Measurements from ENCODE around the gene BCL2L15.
A peak's percentile ranks its signal among the peaks of the same experiment; 100 is the strongest.
"Not testable (repeated sequence)": the region's sequence is repeated elsewhere in the genome, so short reads cannot be mapped to it uniquely, and the experiment has no call there.

The BCL2L15 gene

DNA sequence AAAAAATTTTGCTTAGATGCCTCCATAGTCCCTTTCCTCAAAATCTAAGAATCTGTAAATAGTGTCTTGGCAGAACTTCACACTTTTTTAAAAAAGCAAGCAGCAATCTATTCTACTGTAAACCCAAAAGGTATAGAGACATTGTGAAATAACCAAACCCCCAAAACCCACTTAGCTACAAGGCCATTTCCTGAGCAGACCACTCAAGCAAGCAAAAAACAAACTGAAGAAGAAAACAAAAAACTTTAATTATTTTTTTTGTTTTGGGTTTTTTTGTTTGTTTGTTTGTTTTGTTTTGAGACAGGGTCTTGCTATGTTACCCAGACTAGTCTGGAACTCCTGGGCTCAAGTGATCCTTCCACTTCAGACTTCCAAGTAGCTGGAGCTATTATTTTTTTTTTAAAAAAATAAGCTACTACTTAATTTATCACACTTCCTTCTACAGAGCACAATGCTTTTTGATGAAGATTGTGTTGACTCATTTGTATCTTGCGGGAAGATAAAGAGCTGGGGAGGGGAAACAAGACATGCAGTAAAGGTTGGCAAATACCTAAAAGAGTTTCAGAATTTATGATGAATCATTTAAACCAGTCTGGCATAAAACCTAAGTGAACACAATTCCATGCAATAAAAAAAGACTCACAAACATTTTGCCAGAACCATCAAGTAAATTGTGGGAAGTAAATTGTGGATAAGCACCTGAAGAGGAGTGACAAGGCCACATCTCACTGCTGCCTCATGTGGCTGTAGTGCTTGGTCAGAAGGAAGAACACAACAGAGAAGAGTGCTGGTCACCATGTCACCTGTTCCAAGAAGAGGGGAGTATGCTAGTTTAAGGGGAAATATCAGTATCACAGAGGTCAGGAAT is 13.1 kb downstream of the BCL2L15 start:
- peak; percentile 43 for DNase-seq (ENCODE audit: low read depth, low spot score)
- H3K27ac ChIP-seq = peak overlapping the region; percentile 16

DNA sequence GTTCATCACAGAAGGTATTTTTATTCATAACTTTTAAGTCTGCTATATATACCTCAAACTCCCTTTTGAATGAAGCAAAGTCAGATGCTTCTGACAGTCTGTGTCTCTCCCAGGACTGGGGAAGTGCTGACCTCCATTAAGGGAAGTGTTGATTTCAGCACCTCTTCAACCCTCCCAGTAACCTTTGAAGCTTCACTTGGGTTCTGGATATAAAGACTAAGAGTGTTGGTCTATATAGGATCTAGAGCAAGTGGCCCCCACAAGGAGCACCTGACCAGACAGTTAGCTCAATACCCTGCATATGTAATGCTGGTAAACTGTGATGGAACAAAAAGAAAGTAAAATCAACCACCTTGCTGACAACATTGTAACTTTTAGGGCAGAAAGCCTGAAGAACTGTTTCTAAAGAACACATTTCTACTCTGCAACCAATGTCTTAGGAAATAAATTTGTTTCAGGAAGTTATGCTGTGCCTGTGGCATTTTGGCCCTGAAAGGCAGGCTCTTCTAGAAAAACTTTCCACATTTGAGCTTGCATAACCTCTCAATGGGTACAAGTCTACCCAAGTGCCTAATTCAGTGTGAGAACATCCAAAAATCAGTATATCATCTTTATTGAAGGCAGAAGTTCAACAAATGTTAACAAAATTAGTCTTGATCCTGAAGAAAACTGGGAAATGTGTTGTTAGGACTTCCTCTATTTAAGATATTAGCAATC is 15.0 kb downstream of the BCL2L15 start:
- H3K27ac ChIP-seq = no peak overlapping the region
- no peak for DNase-seq (ENCODE audit: low read depth, low spot score)

DNA sequence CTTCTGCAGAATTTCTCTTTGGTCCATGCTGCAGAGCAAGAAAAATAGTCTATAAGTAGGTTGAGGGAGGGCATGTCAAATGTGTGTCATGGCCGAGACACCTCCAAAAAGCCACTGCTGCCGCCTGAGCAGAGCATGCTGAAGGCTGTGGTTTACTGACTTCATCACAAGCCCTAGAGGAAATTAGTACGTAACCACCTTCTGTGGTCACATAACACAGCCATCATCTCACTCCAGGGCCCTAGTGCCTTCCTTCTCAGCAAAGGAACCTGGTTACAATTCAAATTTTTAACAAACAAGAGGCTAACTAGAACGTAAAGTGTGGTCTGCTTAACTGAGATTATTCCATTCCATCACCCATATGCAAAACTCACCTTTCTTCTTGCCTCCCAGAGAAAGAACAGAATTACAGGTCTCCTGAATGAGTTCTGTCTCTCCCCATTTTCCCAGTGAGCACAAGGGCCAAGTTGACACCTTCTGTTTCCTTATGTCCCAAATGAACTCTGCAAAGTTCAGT is 15.7 kb downstream of the BCL2L15 start, which contains the start of gene PTPN22:
PTPN22 (minus strand) TSS at position 116 of the 517 bp plus-strand sequence.
- DNase-seq (ENCODE audit: low read depth, low spot score) = peak; percentile 33
- H3K27ac ChIP-seq = no peak within 1 kb of the TSS

DNA sequence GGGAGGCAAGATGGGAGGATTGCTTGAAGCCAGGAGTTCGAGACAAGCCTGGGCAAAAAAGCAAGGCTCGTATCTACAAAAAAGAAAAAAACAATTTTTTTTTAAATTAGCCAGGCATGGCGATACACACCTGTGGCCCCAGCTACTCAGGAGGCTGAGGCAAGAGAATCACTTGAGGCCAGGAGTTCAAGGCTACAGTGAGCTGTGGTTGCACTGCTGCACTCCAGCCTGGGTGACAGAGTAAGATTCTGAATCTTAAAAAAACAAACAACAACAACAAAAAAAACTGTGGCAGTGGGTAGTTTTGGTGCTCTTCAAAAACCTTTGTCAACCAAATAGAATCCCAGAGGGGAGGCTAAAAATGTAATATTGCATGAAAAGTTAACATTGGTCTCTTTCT is 16.6 kb downstream of the BCL2L15 start:
- DNase-seq (ENCODE audit: low read depth, low spot score) = no peak
- no peak overlapping the region for H3K27ac ChIP-seq

DNA sequence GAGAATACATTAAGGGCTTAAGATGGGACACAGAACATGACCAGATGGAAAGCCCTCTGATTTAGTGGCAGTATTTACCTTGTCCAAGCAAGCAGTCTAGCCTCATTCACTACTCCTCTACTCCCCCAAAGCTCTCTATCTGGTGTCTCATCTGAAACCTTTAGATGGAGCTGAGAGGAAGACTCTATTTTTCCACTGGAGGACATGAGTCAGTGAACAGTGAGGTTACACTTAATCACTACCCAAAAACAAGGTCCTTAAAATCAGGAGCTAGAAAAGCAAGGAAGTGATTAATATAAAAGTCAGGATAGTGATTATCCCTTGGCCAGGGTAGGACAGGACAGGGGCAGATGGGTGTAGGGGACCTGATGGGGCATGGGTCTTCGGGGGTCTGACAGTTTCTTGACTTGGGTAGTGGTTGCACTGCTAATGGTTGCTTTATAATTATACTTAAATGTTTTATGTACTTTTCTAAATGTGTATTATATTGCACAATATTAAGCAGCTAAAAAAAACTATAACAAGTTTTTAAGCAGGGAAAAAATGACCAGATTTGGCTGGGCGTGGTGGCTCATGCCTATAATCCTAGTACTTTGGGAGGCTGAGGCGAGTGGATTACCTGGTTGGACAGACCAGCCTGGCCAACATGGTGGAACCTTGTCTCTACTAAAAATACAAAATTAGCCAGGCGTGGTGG is 18.8 kb downstream of the BCL2L15 start:
- H3K27ac ChIP-seq = peak overlapping the region; percentile 48
- no peak for DNase-seq (ENCODE audit: low read depth, low spot score)

DNA sequence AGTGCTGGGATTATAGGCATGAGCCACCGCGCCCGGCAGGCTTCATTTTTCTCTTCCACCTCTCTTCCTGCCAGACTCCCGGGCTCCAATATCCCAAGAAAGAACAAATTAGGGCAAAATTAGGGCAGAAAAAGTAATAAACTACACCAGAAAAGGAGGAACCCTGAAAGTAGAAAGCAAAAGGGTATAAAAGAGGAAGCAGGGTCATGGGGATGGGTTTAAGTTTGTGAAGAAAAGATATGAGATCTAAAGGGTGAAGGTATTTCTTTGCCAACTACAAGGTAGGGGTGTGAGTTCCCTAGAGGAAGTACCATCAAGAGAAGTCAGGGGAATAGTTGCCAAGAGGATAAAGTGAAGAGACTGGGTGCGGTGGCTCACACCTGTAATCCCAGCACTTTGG is 25.7 kb downstream of the BCL2L15 start:
- H3K27ac ChIP-seq = peak overlapping the region; percentile 71

DNA sequence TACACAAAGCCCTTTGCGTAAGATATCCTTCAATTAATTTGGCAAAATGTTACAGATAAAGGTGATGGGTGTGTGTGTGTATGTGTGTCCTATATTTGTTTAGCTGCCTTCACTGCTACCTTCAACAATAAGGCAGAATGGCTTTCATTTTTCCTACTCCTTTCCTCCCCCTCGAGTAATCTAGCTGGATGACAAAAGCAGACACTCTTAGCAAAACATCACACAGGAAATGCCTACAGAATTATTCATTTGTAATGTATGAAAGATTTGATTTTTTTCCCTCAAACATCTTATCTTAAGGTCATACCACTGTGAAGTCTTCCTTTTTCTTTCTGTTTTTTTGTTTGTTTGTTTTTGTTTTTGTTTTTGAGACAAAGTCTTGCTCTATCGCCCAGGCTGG is 26.5 kb downstream of the BCL2L15 start:
- peak overlapping the region; percentile 71 for H3K27ac ChIP-seq
- DNase-seq (ENCODE audit: low read depth, low spot score) = no peak

More for the DNA sequence above, 25.7 kb downstream of the BCL2L15 start:
- no peak for DNase-seq (ENCODE audit: low read depth, low spot score)

DNA sequence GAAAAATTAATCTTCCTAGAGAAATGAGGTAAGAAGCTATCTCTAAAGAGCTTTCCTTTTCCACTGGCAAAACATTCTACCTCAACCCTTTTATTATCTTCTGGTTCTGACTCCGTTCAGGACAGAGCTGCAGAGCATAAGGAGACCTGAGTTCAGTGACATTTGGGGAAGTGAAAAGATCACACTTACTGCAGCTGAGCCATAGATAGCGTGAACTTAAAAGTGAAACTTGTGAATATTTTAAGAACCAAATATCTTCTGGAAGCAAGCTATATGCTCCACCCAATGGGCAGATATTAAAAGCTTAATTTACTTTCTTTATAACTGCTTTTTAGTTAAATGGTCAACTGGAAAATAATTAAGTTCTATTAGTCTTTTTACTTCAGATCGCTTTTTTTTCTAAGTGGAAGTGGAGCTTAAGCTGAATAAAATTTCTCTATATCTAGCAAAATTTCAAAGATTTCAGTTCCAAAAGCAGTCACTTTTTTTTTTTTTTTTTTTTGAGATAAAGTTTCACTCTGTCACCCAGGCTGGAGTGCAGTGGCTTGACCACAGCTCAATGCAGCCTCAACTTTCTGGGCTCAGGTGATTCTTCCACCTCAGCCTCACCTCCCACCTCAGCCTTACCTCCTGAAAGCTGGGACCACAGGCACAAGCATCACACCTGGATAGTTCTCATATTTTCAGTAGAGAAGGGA is 27.8 kb downstream of the BCL2L15 start:
- H3K27ac ChIP-seq = no peak overlapping the region

DNA sequence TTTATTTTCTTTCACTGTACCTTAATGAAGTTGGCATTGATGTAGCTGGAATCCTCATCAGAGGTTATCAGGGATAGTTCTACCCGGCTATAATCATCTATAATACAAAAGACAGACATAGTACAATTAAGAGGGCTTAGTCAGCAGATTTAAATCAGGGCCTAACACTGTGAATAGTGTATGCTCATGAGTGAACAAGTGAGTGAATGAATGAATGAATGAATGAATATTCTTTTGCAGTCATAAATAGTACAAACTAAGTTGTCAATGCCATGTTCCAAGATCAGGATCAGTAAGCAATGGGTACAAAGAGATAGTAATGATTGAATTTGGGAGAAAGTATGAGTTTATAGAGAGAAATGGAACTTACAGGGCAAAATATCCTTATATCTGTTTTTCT is 28.4 kb downstream of the BCL2L15 start:
- H3K27ac ChIP-seq = no peak overlapping the region
- DNase-seq (ENCODE audit: low read depth, low spot score) = no peak

More for the DNA sequence above, 27.8 kb downstream of the BCL2L15 start:
- no peak for DNase-seq (ENCODE audit: low read depth, low spot score)

DNA sequence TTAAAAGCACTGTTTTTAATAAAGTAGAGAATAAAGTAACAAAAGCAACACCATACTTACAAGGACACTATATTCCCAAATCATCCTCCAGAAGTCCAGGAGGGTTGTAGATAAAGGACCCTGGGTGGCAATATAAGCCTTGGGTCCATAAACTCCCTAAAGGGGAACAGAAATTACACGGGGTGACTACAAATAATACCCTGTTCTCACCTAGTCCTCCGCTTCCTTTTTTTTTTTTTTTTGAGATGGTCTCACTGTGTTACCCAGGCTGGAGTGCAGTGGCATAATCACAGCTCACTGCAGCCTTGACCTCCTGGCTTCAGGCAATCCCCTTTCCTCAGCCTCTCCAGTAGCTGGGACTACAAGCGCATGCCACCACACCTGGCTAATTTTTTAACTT is 29.0 kb downstream of the BCL2L15 start:
- H3K27ac ChIP-seq = no peak overlapping the region
- no peak for DNase-seq (ENCODE audit: low read depth, low spot score)

DNA sequence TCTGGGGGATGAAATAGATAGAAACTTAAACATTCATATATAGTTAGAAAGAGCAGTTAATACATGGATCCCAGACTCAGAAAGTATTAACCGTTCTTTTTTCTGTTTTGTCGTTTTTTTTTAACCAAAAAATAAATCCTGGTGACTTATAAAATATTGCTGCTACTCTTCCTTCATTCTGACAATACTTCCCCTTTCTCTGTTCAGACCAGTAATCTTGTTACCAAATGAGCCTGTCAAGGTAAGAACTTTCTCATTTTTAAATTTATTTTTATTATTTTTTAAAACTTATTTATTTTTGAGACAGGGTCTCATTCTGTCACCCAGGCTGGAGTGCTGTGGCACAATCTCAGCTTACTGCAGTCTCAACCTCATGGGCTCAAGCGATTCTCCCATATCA is 29.6 kb downstream of the BCL2L15 start:
- H3K27ac ChIP-seq = no peak overlapping the region
- DNase-seq (ENCODE audit: low read depth, low spot score) = no peak

DNA sequence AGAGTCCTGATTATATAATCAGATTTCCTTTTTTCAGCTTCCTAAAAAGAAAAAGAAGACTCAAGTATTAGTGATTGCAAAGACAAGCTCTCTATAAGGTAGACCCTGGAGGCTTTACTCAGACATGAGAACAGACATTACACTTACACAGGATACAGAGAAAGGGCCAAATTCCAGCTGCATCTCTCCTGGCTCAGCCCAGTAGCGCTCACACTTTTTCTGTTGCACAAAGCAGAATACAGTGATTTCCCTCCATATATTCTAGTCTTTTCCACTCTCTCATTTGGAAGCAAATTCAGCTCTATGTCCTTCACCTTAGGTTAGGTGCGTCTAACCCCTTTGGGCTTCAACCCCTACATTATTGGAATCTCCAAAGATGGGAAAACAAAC is 31.0 kb downstream of the BCL2L15 start:
- H3K27ac ChIP-seq = no peak overlapping the region
- no peak for DNase-seq (ENCODE audit: low read depth, low spot score)

DNA sequence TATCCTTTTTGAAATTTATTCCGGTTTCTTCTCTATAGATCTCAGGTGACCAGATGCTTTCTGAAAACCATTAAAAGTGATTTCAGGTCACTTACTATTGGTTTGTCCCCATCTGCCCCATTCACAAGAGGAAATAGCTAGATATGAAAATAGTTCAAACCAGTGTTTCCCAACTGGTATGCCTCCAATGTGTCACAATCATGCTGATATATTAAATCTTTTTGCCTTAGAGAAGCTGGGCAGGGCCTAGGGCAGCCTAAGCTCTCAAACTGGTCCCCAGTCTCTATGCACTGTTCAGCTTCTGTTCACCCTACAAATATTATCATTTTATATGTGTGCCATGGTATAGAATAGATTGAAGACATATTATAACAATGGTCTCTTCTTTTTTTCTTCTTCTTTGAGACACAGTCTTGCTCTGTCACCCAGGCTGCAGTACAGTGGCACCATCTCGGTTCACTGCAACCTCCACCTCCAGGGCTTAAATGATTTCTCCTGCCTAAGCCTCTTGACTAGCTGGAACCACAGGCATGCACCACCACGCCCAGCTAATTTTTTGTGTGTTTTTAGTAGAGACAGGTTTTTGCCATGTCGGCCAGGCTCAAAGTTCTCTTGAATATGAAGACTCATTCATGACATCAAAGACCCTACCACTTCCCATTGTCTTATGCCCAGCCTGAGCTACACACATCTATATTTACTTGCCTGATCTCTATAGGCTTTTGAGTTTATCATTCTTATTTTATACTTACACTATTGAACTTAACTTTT is 31.6 kb downstream of the BCL2L15 start:
- no peak for DNase-seq (ENCODE audit: low read depth, low spot score)
- H3K27ac ChIP-seq = no peak overlapping the region

DNA sequence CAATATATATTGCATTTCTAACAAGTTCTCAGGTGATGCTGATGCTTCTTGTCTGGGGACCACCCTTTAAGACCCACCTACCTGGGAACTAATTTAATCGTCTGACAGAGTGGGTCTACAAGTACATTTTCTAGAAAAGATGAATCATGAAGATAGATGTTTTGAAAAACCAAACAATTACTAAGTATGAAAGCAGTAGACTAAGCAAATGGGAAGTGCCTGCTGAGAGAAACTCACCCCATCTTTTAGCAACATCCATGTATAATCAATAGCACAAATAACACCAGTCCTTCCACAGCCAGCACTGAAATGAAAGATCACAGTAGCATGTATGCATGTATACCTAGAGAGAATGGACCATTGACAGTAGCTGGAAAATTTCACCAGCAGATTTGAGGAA is 33.1 kb downstream of the BCL2L15 start:
- no peak overlapping the region for H3K27ac ChIP-seq
- DNase-seq (ENCODE audit: low read depth, low spot score) = no peak

DNA sequence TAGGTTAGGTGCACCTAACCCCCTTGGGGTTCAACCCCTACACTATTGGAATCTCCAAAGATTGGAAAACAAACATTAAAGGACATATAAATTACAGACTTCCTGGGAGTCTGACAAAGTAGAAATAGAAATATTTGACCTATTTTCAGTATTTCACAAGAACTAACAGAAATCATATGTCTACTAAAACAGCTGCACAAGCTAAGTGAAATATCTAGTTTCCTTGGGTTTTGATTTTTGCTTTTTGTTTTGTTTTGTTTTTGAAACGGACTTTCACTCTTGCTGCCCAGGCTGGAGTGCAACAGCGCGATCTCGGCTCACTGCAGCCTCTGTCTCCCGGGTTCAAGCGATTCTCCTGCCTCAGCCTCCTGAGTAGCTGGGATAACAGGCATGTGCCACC is 34.7 kb downstream of the BCL2L15 start:
- not testable (repeated sequence) for H3K27ac ChIP-seq; DNase-seq (ENCODE audit: low read depth, low spot score)

DNA sequence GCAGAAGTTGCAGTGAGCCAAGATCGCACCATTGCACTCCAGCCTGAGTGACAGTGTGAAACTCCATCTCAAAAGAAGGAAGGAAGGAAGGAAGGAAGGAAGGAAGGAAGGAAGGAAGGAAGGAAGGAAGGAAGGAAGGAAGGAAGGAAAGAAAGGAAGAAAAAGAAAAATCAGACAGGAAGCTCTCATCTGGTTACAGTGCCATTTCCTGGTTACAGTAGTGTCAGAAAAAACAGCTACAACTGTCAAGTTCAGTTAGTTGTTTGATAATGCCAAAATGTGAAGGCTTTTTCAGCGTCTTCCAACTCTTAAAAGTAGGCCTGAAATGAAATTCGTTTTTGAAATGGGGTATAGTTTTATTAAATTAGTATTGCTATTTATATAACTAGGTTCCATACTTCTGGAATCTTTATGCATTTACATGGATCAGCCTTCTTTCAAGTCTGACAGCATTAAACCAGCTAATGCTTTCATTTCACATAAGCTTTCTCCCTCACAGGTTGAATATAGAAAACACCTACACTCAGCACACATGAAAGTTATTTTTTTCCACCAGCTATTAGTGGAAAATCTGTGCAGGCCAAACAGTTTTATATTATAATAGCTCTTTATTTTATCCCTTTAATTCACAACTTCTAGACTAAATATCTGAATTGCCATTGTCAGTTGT is 37.1 kb downstream of the BCL2L15 start:
- no peak overlapping the region for H3K27ac ChIP-seq

DNA sequence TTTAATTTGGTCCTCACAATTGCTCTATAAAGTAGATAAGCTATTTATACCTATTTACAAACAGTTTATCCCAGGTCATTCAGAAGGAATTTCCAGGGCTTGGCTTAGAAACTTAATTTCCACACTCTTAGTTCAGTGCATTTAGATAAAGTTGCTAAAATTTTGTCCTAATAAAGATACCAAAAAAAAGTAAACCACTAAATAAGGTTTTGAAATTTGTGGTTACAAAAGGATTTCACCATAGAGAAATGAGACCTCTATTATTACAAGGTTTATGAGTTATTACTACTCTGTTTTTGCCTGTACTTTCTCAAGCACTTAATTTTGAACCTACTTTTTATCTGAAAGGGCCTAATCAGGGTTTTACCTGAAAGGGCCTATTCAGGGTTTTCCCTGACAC is 38.3 kb downstream of the BCL2L15 start:
- no peak for DNase-seq (ENCODE audit: low read depth, low spot score)
- no peak overlapping the region for H3K27ac ChIP-seq

More for the DNA sequence above, 37.1 kb downstream of the BCL2L15 start:
- DNase-seq (ENCODE audit: low read depth, low spot score) = no peak

DNA sequence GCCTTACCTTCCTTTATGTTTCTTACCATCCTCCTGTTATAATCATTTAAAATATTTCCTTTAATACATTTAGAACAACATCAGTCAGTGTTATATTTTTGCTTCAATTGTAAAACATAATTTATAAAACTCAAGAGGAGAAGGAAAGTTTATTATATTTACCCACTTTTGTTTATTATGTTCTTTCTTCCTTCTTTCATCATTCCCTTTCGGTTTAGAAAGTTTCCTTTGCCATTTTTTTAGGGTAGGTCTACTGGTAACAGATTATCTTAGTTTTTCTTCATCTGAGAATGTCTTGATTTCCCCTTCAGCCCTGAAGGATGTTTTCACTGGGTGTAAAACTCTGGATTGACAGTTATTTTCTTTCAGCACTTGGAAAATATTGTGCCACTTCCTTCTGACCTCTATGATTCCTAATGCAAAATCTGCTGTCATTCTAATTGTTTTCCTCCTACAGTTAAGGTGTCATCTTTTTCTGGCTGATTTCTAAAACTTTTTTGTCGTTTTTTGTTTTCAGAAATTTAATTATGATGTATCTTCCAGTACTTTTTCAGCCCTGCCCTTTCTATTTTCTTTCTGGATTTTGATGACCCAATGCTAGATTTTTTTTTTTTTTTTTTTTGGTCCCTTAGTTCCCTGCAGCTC is 40.9 kb downstream of the BCL2L15 start:
- no peak for DNase-seq (ENCODE audit: low read depth, low spot score)
- no peak overlapping the region for H3K27ac ChIP-seq
